ENCODE data around the gene GFOD1.

DNA sequence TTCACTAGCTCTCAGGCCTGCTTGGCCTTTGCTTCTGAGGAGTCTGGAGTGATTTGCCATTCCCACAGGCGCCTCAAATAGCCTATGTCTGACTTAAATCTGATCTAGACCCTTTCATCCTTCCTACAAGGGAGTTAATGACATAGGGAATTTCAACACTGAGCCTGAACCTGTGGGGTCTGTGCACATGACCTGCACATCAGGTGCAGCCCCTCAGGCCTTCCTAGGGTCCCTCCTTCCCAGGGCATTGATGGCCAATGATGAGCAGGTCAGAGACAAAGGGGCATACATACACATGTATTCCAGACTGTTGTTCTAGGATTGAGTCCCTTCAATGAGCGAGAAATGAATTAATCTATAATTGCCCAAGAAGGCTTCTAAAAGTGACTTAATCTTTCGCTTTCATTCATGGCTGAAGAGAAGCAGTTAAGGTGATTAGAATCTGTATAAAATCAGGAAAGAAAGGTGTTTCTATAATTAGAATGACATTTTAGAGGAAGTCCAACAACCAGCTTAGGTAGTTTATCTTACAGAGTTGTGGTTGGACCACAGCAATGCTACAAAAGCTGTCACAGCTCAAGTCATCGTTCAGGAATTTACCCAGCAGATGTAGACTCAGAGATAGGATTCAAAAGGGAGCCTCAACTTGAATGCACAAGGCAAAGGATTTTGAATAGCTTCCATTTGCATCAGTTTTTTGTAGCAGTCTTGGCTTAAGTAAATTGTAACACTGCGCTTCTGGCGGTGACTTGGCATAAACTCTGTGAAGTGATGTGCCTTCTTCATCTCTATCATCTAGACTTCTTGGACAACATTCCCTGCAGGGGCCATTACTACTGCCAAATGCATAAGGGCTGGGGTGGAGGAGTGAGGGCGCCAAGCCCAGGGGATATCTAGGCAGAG lies 132.1 kb downstream of the GFOD1 start:
- TF ChIP-seq PATZ1 (CRISPR knock-in tag; IDR thresholded peaks at IDR 0.05; ENCODE audit: borderline replicate concordance) (no peak; the same call in 1 of the 2 replicates), TOX (CRISPR knock-in tag; IDR thresholded peaks at IDR 0.05; ENCODE audit: borderline replicate concordance) (no peak), POU6F1 (CRISPR knock-in tag; IDR thresholded peaks at IDR 0.05; ENCODE audit: borderline replicate concordance, low read depth) (no peak), ZC3H10 (CRISPR knock-in tag; IDR thresholded peaks at IDR 0.05) (no peak), RARB (CRISPR knock-in tag; IDR thresholded peaks at IDR 0.05) (no peak), SNAI2 (CRISPR knock-in tag; IDR thresholded peaks at IDR 0.05) (no peak), ESRRG (CRISPR knock-in tag; IDR thresholded peaks at IDR 0.05) (no peak), ZFP3 (CRISPR knock-in tag; IDR thresholded peaks at IDR 0.05) (no peak)
- TF ChIP-seq, protein P1, sequence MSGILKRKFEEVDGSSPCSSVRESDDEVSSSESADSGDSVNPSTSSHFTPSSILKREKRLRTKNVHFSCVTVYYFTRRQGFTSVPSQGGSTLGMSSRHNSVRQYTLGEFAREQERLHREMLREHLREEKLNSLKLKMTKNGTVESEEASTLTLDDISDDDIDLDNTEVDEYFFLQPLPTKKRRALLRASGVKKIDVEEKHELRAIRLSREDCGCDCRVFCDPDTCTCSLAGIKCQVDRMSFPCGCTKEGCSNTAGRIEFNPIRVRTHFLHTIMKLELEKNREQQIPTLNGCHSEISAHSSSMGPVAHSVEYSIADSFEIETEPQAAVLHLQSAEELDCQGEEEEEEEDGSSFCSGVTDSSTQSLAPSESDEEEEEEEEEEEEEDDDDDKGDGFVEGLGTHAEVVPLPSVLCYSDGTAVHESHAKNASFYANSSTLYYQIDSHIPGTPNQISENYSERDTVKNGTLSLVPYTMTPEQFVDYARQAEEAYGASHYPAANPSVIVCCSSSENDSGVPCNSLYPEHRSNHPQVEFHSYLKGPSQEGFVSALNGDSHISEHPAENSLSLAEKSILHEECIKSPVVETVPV (CRISPR knock-in tag; IDR thresholded peaks at IDR 0.05), result no peak

Data from SK-N-SH treated with all-trans-retinoic acid at 6 μM for 48 hours (cell line).